ENCODE data around the gene MRNIP.
A peak's percentile ranks its signal among the peaks of the same experiment; 100 is the strongest.

MRNIP gene

DNA sequence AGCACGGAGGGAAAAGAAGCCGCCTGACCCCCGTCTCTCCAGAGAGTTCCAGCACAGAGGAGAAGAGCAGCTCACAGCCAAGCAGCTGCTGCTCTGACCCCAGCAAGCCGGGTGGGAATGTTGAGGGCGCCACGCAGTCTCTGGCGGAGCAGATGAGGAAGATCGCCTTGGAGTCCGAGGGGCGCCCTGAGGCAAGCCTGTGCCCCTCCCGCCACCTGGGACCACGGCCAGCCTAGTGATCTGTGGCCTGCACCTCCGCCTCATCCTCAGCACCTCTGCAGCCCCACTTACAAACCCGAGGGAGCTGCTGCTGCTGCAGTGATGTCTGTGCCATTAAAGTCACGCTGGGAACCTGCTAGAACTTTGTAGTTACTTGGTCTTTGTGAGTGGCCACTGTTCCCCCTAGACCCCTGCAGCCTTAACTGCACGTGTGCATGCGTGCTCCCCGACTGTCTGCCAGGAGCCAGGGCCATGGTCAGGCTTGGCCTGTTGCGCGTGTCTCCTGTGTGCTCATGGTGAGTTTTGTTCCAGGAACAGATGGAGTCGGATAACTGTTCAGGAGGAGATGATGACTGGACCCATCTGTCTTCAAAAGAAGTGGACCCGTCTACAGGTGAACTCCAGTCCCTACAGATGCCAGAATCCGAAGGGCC lies 25.4 kb downstream of the MRNIP start:
- TF ChIP-seq, protein P1, sequence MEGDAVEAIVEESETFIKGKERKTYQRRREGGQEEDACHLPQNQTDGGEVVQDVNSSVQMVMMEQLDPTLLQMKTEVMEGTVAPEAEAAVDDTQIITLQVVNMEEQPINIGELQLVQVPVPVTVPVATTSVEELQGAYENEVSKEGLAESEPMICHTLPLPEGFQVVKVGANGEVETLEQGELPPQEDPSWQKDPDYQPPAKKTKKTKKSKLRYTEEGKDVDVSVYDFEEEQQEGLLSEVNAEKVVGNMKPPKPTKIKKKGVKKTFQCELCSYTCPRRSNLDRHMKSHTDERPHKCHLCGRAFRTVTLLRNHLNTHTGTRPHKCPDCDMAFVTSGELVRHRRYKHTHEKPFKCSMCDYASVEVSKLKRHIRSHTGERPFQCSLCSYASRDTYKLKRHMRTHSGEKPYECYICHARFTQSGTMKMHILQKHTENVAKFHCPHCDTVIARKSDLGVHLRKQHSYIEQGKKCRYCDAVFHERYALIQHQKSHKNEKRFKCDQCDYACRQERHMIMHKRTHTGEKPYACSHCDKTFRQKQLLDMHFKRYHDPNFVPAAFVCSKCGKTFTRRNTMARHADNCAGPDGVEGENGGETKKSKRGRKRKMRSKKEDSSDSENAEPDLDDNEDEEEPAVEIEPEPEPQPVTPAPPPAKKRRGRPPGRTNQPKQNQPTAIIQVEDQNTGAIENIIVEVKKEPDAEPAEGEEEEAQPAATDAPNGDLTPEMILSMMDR (IDR thresholded peaks at IDR 0.05; ENCODE audit: insufficient read depth, low read depth, low read length, missing control alignments): no peak
- no peak overlapping the region for H3K4me3 ChIP-seq (ENCODE audit: low read length)
- DNase-seq (ENCODE audit: low read depth): no peak

DNA sequence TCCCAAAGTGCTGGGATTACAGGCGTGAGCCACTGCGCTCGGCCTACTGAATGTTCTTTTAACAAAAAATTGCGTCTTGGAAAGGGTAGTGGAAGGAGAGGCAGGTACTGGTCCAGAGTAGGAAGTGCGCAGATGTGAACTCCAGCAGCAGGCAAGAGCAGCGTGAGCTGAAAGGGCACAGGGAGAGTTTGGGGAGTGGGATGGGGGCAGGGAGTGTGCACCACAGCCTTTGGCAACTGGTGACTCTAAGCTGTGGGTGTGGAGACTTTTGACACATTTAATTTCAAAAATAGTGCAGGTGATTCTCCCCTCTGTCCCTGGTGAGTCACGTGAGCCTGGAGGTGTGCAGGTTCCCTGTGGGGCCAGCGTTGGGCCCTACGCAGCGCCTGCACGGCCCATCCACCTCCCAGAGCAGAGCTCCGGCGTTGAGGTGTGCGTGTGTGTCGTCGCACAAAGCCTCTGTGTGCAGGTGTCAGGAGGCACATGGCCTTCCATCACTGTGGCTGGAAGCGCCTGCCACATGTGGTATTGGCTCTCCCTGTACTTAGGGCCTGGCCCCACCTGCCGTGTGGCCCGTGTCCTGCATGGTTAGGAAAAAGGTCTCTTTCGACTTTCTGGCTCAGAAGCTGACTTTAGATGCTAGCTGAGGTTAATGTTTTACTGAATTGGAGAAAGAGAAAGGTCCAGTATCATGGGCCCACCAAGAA lies 26.4 kb downstream of the MRNIP start:
- H3K4me3 ChIP-seq (ENCODE audit: low read length): no peak overlapping the region
- TF ChIP-seq, protein P1 (IDR thresholded peaks at IDR 0.05; ENCODE audit: insufficient read depth, low read depth, low read length, missing control alignments): no peak
- DNase-seq (ENCODE audit: low read depth): no peak

DNA sequence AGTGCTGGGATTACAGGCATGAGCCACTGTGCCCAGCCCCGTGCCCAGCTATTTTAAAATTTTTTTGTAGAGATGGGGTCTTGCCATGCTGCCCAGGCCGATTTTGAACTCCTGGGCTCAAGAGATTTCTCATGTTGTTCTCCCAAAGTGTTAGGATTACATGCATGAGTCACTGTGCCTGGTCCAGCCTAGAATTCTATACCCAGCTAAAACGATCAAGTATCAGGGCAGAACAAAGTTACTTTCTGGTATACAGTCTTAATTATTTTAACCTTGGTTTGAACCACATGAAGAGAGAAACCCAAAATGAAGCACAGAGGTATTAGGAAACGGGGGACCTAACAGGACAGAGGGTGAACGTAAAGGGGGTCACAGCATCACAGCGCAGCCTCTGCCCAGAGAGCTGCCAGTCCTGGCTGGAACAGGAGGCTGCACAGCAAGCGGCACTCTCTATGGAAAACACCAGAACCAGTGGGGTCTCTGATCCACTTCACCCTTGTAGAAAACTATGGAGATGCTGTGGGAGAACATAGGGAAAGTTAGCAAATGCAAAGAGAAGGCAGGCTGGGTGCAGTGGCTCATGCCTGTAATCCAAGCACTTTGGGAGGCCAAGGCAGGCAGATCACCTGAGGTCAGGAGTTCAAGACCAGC lies 27.7 kb downstream of the MRNIP start:
- TF ChIP-seq, protein P1 (IDR thresholded peaks at IDR 0.05; ENCODE audit: insufficient read depth, low read depth, low read length, missing control alignments): no peak
- no peak overlapping the region for H3K4me3 ChIP-seq (ENCODE audit: low read length)
- no peak for DNase-seq (ENCODE audit: low read depth)

DNA sequence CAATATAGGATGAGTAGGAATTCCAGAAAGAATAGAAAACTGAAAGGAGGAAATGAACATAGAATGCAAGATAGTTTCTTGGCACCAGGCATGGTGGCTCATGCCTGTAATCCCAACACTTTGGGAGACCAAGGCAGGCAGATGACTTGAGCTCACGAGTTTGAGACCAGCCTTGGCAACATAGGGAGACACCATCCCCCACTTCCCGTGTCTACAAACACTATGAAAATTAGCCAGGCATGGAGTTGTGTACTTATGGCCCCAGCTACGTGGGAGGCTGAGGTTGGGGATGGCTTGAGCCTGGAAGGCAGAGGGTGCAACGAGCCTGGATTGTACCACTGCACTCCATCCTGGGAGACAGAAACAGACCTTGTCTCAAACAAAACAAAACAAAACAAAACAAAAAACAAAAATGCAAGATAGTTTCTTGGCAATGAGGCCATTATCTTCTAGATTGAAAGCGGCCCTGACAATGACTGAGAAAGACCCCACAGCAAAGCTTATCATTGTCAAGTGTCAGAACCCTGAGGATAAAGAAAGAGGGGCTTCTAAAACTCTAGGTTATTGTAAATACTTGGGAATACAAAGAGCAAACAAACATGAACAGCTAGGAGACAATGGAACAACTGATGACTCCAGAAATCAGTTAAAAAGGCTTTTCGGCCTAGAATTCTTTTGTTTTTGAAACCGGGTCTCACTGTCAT lies 28.7 kb downstream of the MRNIP start:
- no peak for DNase-seq (ENCODE audit: low read depth)
- H3K4me3 ChIP-seq (ENCODE audit: low read length): no peak overlapping the region
- TF ChIP-seq, protein P1 (IDR thresholded peaks at IDR 0.05; ENCODE audit: insufficient read depth, low read depth, low read length, missing control alignments): no peak

DNA sequence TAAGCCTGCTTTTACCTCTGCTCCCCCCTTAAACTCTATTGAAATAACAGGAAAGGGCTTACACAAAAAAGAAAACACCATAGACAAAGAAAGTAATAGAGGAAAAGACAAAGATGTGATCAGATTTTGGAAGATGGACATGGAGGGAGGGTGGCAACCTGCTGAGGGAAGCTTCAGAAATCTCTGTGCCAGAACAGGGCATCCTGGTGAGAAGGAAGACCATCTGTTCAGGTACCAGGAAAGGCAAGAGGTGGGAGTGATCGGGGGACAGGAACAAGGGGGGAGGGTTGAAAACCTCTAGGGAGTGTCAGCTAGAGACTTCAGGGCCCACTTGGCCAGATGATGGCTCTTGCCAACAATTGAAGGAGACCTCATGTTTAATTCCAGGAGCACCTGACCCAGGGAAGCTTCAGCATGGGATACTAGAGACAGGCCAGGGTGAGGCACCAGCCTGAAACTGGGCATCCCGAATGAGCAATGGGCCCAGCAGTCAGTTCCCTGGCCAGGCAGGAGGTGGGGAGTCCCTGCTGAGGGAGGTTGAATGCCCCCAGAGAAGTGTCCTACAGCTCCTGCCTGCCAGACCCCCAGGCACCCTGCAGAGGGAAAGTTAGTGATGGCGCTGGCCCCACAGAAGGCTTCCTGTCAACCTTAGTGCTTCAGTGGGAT lies 29.7 kb downstream of the MRNIP start:
- no peak overlapping the region for H3K4me3 ChIP-seq (ENCODE audit: low read length)
- TF ChIP-seq, protein P1 (IDR thresholded peaks at IDR 0.05; ENCODE audit: insufficient read depth, low read depth, low read length, missing control alignments): no peak

DNA sequence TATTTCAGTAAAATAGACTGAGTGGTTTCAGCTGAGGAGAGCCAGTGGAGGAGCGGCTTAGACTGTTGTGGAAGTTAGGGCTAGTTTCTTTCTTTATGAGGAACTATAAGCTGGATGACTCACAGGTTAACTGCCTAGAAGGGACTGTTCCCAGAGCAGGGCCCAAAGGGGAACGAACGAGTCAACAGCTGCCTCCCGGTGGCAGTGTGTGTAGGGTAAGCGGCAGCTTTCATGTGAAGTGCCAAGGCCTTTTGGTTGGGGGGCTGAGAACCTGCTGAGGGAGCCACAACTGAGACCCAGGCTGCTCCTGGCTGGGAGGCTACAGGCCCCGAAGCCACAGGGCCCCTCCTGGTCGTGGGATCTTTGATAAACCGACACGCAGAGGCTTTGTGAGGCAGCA lies 30.9 kb downstream of the MRNIP start:
- no peak overlapping the region for H3K4me3 ChIP-seq (ENCODE audit: low read length)
- TF ChIP-seq, protein P1 (IDR thresholded peaks at IDR 0.05; ENCODE audit: insufficient read depth, low read depth, low read length, missing control alignments): no peak
- DNase-seq (ENCODE audit: low read depth): peak; percentile 58

More for the DNA sequence above, 29.7 kb downstream of the MRNIP start:
- no peak for DNase-seq (ENCODE audit: low read depth)

Measured in epithelial cell of esophagus (primary cell).